ENCODE measurements around the gene GRIK5. TPM values are rescaled to one million over a fixed set of nuclear protein-coding genes. Genes with fewer than 3 reads are reported as not detected.
"Not testable (repeated sequence)": the region's sequence is repeated elsewhere in the genome, so short reads cannot be mapped to it uniquely, and the experiment has no call there.

The GRIK5 gene
- polyA plus RNA-seq, 1 experiment, result 0.06 TPM

DNA sequence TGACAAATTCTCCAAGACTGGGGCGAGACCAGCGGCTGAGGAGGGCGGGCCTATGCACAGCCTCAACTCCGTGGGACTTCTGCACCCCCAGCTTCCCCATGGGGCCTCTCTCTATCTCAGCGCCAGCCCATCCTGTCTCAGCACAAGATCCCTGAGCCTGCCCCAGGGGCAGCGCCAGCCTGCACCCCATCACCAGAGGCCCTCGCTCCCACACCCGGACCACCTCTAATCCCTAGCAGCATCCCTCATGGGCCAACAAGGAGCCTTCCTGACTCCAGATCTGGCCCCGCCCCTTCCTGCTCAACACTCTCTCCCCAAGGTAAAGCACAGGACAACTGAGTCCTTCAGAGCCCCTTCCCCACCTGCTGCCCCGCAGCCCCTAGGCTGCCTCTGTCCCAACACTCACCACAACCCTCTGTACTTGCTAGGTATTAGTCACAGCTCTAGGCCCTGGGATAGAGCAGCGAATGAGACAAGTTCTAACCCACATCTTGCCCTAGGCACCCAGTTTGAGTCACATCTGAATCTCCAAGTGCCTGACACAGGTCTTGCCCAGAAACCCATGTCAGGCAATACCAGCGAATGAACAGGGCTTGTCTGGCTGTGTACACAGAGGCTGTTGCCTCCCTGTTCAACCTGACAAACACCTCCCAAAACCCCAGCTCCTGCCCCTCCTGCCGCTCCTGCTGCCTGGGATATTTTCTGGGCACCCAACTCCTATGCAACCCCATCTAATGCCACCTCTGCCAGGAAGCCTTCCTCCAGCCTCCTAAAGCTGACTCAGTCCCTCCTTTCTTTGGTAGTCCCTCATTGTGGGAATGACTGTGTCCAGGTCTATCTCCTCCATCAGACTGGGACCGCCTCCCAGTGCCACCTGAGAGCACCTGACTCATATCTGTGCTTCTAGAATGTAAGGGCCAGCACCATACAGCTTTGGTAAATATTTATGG, 18.6 kb downstream of the GRIK5 start:
- ChIA-PET POLR2A (no interaction called here), CTCF (interaction anchor here (1.0 to 5.3 kb wide), 3 partner anchors 13 to 22 kb away, joined by 3 to 22 read pairs (median 3); no protein-coding TSS in a partner anchor)
- H3K27me3 ChIP-seq (ENCODE audit: control insufficient read depth, insufficient read depth, low read length), result peaks cover 8% of the 10 kb centered on the region
- DNase-seq (ENCODE audit: low read depth), result no peak
- H3K4me3 ChIP-seq (ENCODE audit: low read depth, low read length), result no peak overlapping the region
- H3K36me3 ChIP-seq (ENCODE audit: control insufficient read depth, insufficient read depth, low read length), result no peaks in the 10 kb centered on the region
- TF ChIP-seq, protein P1, sequence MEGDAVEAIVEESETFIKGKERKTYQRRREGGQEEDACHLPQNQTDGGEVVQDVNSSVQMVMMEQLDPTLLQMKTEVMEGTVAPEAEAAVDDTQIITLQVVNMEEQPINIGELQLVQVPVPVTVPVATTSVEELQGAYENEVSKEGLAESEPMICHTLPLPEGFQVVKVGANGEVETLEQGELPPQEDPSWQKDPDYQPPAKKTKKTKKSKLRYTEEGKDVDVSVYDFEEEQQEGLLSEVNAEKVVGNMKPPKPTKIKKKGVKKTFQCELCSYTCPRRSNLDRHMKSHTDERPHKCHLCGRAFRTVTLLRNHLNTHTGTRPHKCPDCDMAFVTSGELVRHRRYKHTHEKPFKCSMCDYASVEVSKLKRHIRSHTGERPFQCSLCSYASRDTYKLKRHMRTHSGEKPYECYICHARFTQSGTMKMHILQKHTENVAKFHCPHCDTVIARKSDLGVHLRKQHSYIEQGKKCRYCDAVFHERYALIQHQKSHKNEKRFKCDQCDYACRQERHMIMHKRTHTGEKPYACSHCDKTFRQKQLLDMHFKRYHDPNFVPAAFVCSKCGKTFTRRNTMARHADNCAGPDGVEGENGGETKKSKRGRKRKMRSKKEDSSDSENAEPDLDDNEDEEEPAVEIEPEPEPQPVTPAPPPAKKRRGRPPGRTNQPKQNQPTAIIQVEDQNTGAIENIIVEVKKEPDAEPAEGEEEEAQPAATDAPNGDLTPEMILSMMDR (IDR thresholded peaks at IDR 0.05; ENCODE audit: insufficient read depth, low read depth, low read length), result no peak

DNA sequence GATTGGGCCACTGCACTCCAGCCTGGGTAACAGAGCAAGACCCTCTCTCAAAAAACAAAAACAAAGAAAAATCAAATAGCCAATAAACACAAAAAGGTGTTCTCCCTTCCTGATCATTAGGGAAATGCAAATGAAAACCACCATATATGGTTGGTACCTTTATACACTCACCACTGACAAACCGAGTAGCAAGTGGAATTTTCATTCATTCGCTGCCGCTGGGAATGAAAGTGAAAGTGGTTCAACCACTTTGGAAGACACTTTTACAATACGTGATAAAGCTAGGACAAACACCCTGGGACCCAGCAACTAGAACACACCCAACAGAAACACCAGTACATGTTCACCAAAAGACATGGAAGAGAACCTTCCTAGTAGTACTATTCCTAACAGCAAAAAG, 21.0 kb downstream of the GRIK5 start:
- TF ChIP-seq, protein P1 (IDR thresholded peaks at IDR 0.05; ENCODE audit: insufficient read depth, low read depth, low read length), result no peak
- DNase-seq (ENCODE audit: low read depth), result no peak
- POLR2A ChIA-PET, result no interaction called here
- Histone ChIP-seq H3K27me3 (ENCODE audit: control insufficient read depth, insufficient read depth, low read length) (peaks cover 5% of the 10 kb centered on the region), H3K36me3 (ENCODE audit: control insufficient read depth, insufficient read depth, low read length) (no peaks in the 10 kb centered on the region), H3K4me3 (ENCODE audit: low read depth, low read length) (no peak overlapping the region)
- CTCF ChIA-PET, result interaction anchor here (0.6 to 5.7 kb wide), 2 partner anchors 14 to 22 kb away, joined by 3 to 36 read pairs; no protein-coding TSS in a partner anchor

DNA sequence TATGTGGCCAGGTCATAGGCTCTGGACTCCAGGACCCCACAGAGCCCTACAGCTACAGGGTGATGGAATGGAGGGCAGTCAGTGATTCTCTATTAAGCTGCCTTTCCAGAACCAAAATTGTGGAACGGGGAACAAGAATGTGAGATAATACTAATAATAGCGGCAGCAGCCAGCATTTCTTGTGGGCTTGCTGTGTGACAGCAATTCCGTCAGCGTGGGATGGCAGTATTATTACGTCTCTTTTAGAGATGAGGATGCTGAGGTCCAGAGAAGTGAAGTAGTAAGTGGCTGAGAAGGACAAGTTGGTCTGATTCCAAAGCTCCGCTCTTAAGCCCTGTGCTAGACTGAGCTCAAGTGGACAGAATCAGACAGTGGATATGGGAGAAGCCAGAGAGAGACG, 24.4 kb downstream of the GRIK5 start:
- TF ChIP-seq, protein P1 (IDR thresholded peaks at IDR 0.05; ENCODE audit: insufficient read depth, low read depth, low read length), result no peak
- Histone ChIP-seq H3K27me3 (ENCODE audit: control insufficient read depth, insufficient read depth, low read length) (no peaks in the 10 kb centered on the region; the same call in 1 of the 2 replicates), H3K36me3 (ENCODE audit: control insufficient read depth, insufficient read depth, low read length) (no peaks in the 10 kb centered on the region), H3K4me3 (ENCODE audit: low read depth, low read length) (no peak overlapping the region)
- CTCF ChIA-PET, result interaction anchor here (1.3 to 5.7 kb wide), 2 partner anchors 11 to 21 kb away, joined by 3 to 36 read pairs; no protein-coding TSS in a partner anchor
- POLR2A ChIA-PET, result no interaction called here
- no peak for DNase-seq (ENCODE audit: low read depth)

DNA sequence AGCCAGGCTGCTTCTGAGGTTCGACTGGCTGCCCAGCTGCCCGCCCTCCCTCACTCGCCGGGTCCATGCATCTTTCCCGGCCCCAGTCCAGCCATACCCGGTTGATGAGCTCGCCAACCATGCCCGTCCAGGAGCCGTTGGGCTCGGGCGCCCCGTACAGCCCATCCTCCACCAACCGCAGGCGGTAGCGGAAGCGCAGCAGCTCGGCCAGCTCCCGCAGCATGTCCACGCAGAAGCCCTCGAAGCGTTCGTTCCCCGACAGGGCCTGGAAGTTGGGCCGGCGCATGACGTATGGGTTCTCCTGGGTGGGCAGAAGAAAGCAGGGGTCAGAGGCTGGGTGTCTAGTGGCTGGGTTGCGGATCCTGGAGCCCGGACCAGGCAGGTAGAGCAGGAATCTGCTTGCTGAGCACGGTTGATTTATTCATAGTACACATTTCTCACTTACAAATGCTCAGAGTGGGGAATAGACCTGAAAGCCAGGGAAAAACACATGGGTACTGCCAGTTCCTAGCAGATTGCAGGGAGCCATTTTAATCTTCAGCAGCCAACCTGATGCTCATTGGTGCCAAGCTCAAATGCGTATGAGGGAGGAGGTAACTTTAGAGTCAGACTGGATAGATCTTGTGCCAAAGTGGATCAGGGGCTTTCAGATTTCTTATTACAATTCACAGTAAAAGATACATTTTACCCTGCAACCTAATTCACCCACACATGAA, 27.4 kb downstream of the GRIK5 start:
- POLR2A ChIA-PET, result no interaction called here
- peaks cover 3% of the 10 kb centered on the region for H3K27me3 ChIP-seq (ENCODE audit: control insufficient read depth, insufficient read depth, low read length)
- TF ChIP-seq, protein P1 (IDR thresholded peaks at IDR 0.05; ENCODE audit: insufficient read depth, low read depth, low read length), result no peak
- H3K4me3 ChIP-seq (ENCODE audit: low read depth, low read length), result no peak overlapping the region
- H3K36me3 ChIP-seq (ENCODE audit: control insufficient read depth, insufficient read depth, low read length), result no peaks in the 10 kb centered on the region
- no peak for DNase-seq (ENCODE audit: low read depth)
- CTCF ChIA-PET, result interaction anchor here (1.1 kb wide), 1 partner anchor 7 kb away, joined by 4 read pairs; no protein-coding TSS in a partner anchor

DNA sequence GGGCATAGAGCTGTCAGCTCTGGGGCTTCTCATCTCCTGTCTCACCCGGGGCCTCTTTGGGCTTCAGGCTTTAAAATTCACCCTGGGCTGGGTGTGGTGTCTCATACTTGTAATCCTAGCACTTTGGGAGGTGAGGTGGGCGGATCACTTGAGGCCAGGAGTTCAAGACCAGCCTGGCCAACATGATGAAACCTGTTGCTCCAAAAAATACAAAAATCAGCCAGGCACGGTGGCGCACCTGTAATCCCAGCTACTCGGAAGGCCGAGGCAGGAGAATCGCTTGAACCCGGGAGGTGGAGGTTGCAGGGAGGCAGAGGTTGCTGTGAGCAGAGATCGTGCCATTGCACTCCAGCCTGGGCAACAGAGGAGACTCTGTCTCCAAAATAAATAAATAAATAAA, 29.5 kb downstream of the GRIK5 start:
- CTCF ChIA-PET, result interaction anchor here (1.5 kb wide), 1 partner anchor 83 kb away, joined by 4 read pairs; no protein-coding TSS in a partner anchor

More for the DNA sequence above, 29.5 kb downstream of the GRIK5 start:
- H3K4me3 ChIP-seq (ENCODE audit: low read depth, low read length); H3K36me3 ChIP-seq (ENCODE audit: control insufficient read depth, insufficient read depth, low read length); POLR2A ChIA-PET; H3K27me3 ChIP-seq (ENCODE audit: control insufficient read depth, insufficient read depth, low read length); DNase-seq (ENCODE audit: low read depth): not testable (repeated sequence)

Measured in BJ (cell line).